SK-N-MC (cell line): ENCODE measurements around the gene CHRNA4.

Experiments
- EZH2 ChIP-seq: fragments of 200-600 bp; sonication (generic); IDR thresholded peaks from one replicate; pipeline ENCODE4 v1.6.1; 2017; ENCODE audit warnings: antibody characterized with exemption
- FOXP2 ChIP-seq: optimal IDR thresholded peaks from 2 replicates; pipeline ENCODE3; 2011; ENCODE audit warnings: mild to moderate bottlenecking, moderate library complexity; ENCODE audit not compliant: insufficient read depth; ENCODE audit errors: extremely low read length, control extremely low read depth
- POLR2AphosphoS5 ChIP-seq: IDR thresholded peaks from 2 replicates; pipeline ENCODE4 v1.6.1; 2012; ENCODE audit warnings: mild to moderate bottlenecking, low read depth, low read length, borderline replicate concordance

- TF ChIP-seq POLR2AphosphoS5 (no peak), EZH2 (no peak), FOXP2 (no peak)
These were observed 29.3 kb downstream of the CHRNA4 start for GRCh38 chr20:63331741-63332400.
